Measurements from ENCODE around the gene SREBF2. TPM values are rescaled to one million over a fixed set of nuclear protein-coding genes. Genes with fewer than 3 reads are reported as not detected.

The SREBF2 gene
- total RNA-seq, 4 donors from 2014 or later, result 26.3 to 63.5 (median 33.8) TPM

GRCh38 chr22:41876275-41876674 is 43.4 kb downstream of the SREBF2 start:
- no peak for DNase-seq (ENCODE audit: low spot score)
- TF ChIP-seq, protein P1, sequence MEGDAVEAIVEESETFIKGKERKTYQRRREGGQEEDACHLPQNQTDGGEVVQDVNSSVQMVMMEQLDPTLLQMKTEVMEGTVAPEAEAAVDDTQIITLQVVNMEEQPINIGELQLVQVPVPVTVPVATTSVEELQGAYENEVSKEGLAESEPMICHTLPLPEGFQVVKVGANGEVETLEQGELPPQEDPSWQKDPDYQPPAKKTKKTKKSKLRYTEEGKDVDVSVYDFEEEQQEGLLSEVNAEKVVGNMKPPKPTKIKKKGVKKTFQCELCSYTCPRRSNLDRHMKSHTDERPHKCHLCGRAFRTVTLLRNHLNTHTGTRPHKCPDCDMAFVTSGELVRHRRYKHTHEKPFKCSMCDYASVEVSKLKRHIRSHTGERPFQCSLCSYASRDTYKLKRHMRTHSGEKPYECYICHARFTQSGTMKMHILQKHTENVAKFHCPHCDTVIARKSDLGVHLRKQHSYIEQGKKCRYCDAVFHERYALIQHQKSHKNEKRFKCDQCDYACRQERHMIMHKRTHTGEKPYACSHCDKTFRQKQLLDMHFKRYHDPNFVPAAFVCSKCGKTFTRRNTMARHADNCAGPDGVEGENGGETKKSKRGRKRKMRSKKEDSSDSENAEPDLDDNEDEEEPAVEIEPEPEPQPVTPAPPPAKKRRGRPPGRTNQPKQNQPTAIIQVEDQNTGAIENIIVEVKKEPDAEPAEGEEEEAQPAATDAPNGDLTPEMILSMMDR (IDR thresholded peaks at IDR 0.05), result no peak
- ATAC-seq (ENCODE audit: low FRiP score), result no peak

DNA sequence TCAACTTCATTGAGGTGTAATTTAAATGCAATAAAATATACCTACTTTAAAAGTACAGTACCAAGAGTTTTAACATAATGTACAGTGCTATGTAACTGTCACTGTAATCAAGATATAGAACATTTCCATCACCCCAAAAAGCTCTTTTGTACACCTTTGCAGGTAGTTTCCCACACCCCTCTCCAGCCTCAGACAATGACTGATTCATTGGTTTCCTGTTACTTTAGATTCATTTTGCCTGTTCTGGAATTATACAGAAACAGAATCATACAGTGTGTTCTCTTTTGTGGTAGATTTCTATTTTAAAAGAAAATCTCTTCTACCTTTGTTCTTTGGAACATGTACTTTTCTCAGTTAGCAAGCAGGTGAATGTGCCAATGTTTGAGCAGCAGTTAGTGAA is 43.8 kb downstream of the SREBF2 start:
- TF ChIP-seq, protein P1 (IDR thresholded peaks at IDR 0.05), result no peak
- ATAC-seq (ENCODE audit: low FRiP score) (no peak), DNase-seq (ENCODE audit: low spot score) (no peak)

DNA sequence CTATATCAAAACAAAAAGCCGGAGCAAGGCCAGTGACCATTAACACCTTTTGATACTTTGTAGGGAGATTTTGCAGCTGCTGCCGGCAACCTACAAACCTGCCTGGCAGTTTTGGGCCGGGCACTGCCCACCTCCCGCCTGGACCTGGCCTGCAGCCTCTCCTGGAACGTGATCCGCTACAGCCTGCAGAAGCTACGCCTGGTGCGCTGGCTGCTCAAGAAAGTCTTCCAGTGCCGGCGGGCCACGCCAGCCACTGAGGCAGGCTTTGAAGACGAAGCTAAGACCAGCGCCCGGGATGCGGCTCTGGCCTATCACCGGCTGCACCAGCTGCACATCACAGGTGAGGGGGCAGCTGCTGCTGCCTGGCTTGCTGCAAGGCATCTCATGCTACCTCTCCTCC is 47.7 kb downstream of the SREBF2 start:
- no peak for DNase-seq (ENCODE audit: low spot score)
- no peak for ATAC-seq (ENCODE audit: low FRiP score)
- TF ChIP-seq, protein P1 (IDR thresholded peaks at IDR 0.05), result no peak

GRCh38 chr22:41883400-41883799 is 50.5 kb downstream of the SREBF2 start:
- DNase-seq (ENCODE audit: low spot score), result no peak
- TF ChIP-seq, protein P1 (IDR thresholded peaks at IDR 0.05), result no peak
- ATAC-seq (ENCODE audit: low FRiP score), result no peak

DNA sequence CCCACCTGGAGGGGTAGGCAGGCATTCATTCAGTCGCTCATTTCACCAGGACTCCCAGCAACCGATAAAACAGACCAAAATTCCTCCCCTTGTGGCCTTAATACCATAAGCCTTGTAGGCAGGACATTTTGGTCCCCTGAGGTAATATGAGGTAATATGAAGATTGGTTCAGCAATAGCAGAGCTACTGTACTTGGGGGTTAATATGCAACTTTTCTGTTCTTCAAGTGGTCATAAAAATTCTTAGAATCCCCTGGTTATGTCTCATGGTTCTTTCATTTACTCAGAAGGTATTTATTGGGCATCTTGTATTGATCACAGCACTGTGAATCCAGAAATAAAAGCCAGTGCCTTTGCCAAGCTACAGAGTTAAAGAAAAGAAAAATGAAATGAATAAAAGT is 52.2 kb downstream of the SREBF2 start:
- TF ChIP-seq, protein P1 (IDR thresholded peaks at IDR 0.05), result no peak
- no peak for ATAC-seq (ENCODE audit: low FRiP score)
- no peak for DNase-seq (ENCODE audit: low spot score)

DNA sequence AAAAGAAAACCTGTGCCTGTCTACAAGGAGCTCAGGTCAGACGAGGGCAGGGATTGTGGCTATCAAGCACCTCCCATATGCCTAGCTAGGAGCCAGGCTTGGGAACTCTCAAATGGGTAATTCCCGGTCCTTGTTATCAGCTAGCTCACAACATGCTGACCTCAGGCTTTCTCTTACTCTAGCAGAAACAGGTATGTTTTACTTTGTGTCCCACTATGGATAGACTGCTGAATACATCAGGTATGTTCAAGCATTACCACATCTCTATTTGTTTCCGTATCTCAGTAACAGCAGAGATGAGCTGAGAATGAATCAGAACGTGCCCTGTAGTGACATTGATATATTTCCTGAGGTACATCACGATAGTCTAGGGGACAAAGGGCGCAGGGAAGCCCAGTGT is 52.6 kb downstream of the SREBF2 start:
- DNase-seq (ENCODE audit: low spot score) (no peak), ATAC-seq (ENCODE audit: low FRiP score) (no peak)
- TF ChIP-seq, protein P1 (IDR thresholded peaks at IDR 0.05), result no peak

DNA sequence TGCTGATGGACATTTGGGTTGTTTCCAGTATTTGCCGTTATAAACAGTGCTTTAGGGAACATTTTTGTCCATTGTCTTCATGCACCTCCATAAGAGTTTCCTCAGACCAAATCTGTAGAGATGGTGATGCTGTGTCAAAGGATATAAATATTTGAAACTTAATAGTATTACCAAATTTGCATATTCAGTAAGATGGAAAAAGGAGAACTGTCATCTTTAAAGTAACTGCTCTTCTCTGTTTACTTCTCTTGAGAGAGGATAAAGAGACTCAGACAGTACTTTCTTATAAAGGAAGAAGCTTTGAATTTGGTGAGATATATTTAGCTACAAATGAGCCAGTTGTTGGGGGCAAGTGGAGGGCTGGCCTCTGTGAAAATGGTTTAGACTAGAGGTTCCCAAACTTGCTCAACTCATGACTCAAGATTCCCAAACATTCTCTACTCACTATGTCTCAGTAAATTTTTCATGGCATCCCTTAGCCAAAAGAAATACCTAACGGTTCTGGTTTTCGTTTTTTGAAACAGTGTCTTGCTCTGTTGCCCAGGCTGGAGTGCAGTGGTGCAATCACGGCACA is 55.8 kb downstream of the SREBF2 start:
- DNase-seq (ENCODE audit: low spot score) (no peak), ATAC-seq (ENCODE audit: low FRiP score) (no peak)
- TF ChIP-seq, protein P1 (IDR thresholded peaks at IDR 0.05), result no peak

Measured in omental fat pad (tissue), 4 donors.